Mammary epithelial cell (primary cell): ENCODE results near the gene THADA.

Experiments
- EZH2 ChIP-seq: IDR thresholded peaks from 2 replicates; pipeline ENCODE4 v1.6.1; 2012; ENCODE audit warnings: low read length, inconsistent platforms, borderline replicate concordance
- TF ChIP-seq, protein P1 (sequence below), 2 donors: IDR thresholded peaks in 1 of 2; conservative IDR thresholded peaks in 1 of 2; 2 replicates each; pipeline ENCODE4 v1.5.1; 2011 to 2012; ENCODE audit warnings: inconsistent platforms in 2 of 2, low read length in 2 of 2, mild to moderate bottlenecking in 2 of 2, control low read depth in 1 of 2, low read depth in 1 of 2; ENCODE audit not compliant: insufficient read depth in 1 of 2; ENCODE audit errors: extremely low read depth in 1 of 2

DNA sequence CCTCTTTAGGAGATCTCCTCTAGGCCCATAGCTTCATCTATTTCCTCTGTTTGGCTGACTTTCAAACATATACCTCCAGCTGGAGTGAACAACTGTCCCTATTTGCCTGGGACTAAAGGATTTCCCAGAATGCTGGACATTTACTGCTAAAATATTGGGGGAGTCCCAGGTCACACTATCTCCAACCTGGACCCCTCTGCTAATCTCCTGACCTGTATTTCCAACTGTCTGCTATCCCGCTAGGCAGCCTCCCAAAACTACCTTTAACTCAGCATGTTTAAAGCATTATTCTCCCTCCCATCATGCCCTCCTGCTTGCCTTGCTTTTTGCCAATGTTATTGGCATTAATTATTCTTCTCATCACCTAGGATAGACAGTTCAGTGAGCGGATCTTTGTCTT, 77.1 kb downstream of the THADA start:
- TF ChIP-seq, protein P1, sequence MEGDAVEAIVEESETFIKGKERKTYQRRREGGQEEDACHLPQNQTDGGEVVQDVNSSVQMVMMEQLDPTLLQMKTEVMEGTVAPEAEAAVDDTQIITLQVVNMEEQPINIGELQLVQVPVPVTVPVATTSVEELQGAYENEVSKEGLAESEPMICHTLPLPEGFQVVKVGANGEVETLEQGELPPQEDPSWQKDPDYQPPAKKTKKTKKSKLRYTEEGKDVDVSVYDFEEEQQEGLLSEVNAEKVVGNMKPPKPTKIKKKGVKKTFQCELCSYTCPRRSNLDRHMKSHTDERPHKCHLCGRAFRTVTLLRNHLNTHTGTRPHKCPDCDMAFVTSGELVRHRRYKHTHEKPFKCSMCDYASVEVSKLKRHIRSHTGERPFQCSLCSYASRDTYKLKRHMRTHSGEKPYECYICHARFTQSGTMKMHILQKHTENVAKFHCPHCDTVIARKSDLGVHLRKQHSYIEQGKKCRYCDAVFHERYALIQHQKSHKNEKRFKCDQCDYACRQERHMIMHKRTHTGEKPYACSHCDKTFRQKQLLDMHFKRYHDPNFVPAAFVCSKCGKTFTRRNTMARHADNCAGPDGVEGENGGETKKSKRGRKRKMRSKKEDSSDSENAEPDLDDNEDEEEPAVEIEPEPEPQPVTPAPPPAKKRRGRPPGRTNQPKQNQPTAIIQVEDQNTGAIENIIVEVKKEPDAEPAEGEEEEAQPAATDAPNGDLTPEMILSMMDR (conservative IDR thresholded peaks at IDR 0.05 in 1 of 2, IDR thresholded peaks at IDR 0.05 in 1 of 2; ENCODE audit: extremely low read depth in 1 of 2, insufficient read depth in 1 of 2, low read depth in 1 of 2, low read length in 2 of 2) = no peak
- TF ChIP-seq EZH2 = no peak
